BJ (cell line): Measurements from ENCODE around the gene LRRC49. TPM values are rescaled to one million over a fixed set of nuclear protein-coding genes. Genes with fewer than 3 reads are reported as not detected.
A peak's percentile ranks its signal among the peaks of the same experiment; 100 is the strongest.

Source experiments
- CTCF ChIA-PET: fragments of 350-600 bp; formaldehyde crosslinking; extraction: SDS; loops from one replicate; lab custom pipeline; 2021; ENCODE audit warnings: antibody characterized with exemption, inconsistent platforms; lab: Yijun Ruan, JAX
- POLR2A ChIA-PET: fragments of 300-600 bp; sonication (Branson Sonifier 250); formaldehyde crosslinking; extraction: SDS; loops from one replicate; lab custom pipeline; 2021; ENCODE audit warnings: antibody characterized with exemption; lab: Charles Lee
- DNase-seq: peaks from one replicate; pipeline ENCODE4 v3.0.0-alpha.2; 2011; ENCODE audit warnings: low read depth
- H3K27me3 ChIP-seq: 2 replicates; pipeline ENCODE4 v1.6.0; 2011; ENCODE audit warnings: low read length; ENCODE audit not compliant: control insufficient read depth, insufficient read depth
- H3K36me3 ChIP-seq: 2 replicates; pipeline ENCODE4 v1.5.1; 2011; ENCODE audit warnings: low read length; ENCODE audit not compliant: control insufficient read depth, insufficient read depth
- H3K4me3 ChIP-seq: 2 replicates; pipeline ENCODE4 v1.5.1; 2011; ENCODE audit warnings: low read depth, mild to moderate bottlenecking, control low read depth, low read length
- CTCF ChIP-seq: IDR thresholded peaks from 2 replicates; pipeline ENCODE4 v1.5.1; 2011; ENCODE audit warnings: low read depth, mild to moderate bottlenecking, control low read depth, inconsistent platforms, low read length, moderate library complexity; ENCODE audit not compliant: insufficient read depth
- polyA plus RNA-seq: library from polyadenylated mRNA; depleted of rRNA; stranded (reverse); fragments of >200 nt; gene quantifications from 2 replicates; pipeline ENCODE4 v1.2.3, GENCODE V29; 2011

The LRRC49 gene
- polyA plus RNA-seq, 1 experiment, result 6.2 TPM

- no peak for TF ChIP-seq CTCF
- Histone ChIP-seq H3K27me3 (no peaks in the 10 kb centered on the region), H3K4me3 (no peak overlapping the region), H3K36me3 (no peaks in the 10 kb centered on the region)
- ChIA-PET CTCF (no interaction called here), POLR2A (no interaction called here)
- DNase-seq, result no peak
Measured at GRCh38 chr15:71055461-71055860, 162.8 kb downstream of the LRRC49 start.

- no peaks in the 10 kb centered on the region for H3K27me3 ChIP-seq
- no peaks in the 10 kb centered on the region for H3K36me3 ChIP-seq
- no peak for TF ChIP-seq CTCF
- DNase-seq, result no peak
- H3K4me3 ChIP-seq, result no peak overlapping the region
- POLR2A ChIA-PET, result no interaction called here
- CTCF ChIA-PET, result no interaction called here
Measured at GRCh38 chr15:71056111-71056510, 163.5 kb downstream of the LRRC49 start.

GRCh38 chr15:71057143-71057542 lies 164.5 kb downstream of the LRRC49 start:
- H3K36me3 ChIP-seq, result no peaks in the 10 kb centered on the region
- ChIA-PET CTCF (no interaction called here), POLR2A (no interaction called here)
- DNase-seq, result no peak
- TF ChIP-seq CTCF, result no peak
- no peaks in the 10 kb centered on the region for H3K27me3 ChIP-seq
- H3K4me3 ChIP-seq, result no peak overlapping the region

- no peak for DNase-seq
Measured at GRCh38 chr15:71057581-71057980, 165.0 kb downstream of the LRRC49 start.

GRCh38 chr15:71060983-71061382 lies 168.4 kb downstream of the LRRC49 start:
- POLR2A ChIA-PET, result no interaction called here
- DNase-seq, result peak; percentile 49

More at GRCh38 chr15:71057581-71057980, 165.0 kb downstream of the LRRC49 start:
- no peak overlapping the region for H3K4me3 ChIP-seq
- ChIA-PET POLR2A (no interaction called here), CTCF (no interaction called here)
- no peak for TF ChIP-seq CTCF
- H3K36me3 ChIP-seq, result no peaks in the 10 kb centered on the region
- no peaks in the 10 kb centered on the region for H3K27me3 ChIP-seq

More at GRCh38 chr15:71060983-71061382, 168.4 kb downstream of the LRRC49 start:
- CTCF ChIA-PET, result no interaction called here
- no peaks in the 10 kb centered on the region for H3K27me3 ChIP-seq
- no peak for TF ChIP-seq CTCF
- no peaks in the 10 kb centered on the region for H3K36me3 ChIP-seq
- H3K4me3 ChIP-seq, result no peak overlapping the region
